DOHH2 (cell line): Measurements from ENCODE around the gene FAM149B1.
A peak's percentile ranks its signal among the peaks of the same experiment; 100 is the strongest.

Experiments
- H3F3A ChIP-seq: fragments of 200-600 bp; sonication (generic), shearing (Covaris generic); 2 replicates; pipeline ENCODE4 v1.6.0; 2016; ENCODE audit warnings: antibody characterized with exemption, mild to moderate bottlenecking; ENCODE audit not compliant: control insufficient read depth, insufficient read depth
- H3K27ac ChIP-seq: fragments of 200-600 bp; sonication (generic); 2 replicates; pipeline ENCODE4 v1.5.1; 2014; ENCODE audit warnings: low read depth, mild to moderate bottlenecking, low read length, moderate library complexity
- H3K27me3 ChIP-seq: fragments of 200-600 bp; sonication (generic); 2 replicates; pipeline ENCODE4 v1.6.1; 2014; ENCODE audit warnings: mild to moderate bottlenecking, low read length, mixed read lengths; ENCODE audit not compliant: control insufficient read depth
- H3K36me3 ChIP-seq: fragments of 200-600 bp; sonication (generic); 2 replicates; pipeline ENCODE4 v1.6.1; 2014; ENCODE audit warnings: mild to moderate bottlenecking, low read length, moderate library complexity, mixed read lengths; ENCODE audit not compliant: control insufficient read depth
- H3K4me1 ChIP-seq: fragments of 200-600 bp; sonication (generic); 2 replicates; pipeline ENCODE4 v1.6.1; 2014; ENCODE audit warnings: mild to moderate bottlenecking, low read length, mixed read lengths; ENCODE audit not compliant: control insufficient read depth
- H3K4me2 ChIP-seq: fragments of 200-600 bp; sonication (generic); 2 replicates; pipeline ENCODE4 v1.6.0; 2014; ENCODE audit warnings: mild to moderate bottlenecking, low read length, moderate library complexity
- H3K4me3 ChIP-seq: fragments of 200-600 bp; sonication (generic); 2 replicates; pipeline ENCODE4 v1.5.1; 2014; ENCODE audit warnings: mild to moderate bottlenecking, low read length, mixed read lengths
- H3K79me2 ChIP-seq: fragments of 200-600 bp; sonication (generic); 2 replicates; pipeline ENCODE4 v1.6.1; 2014; ENCODE audit warnings: mild to moderate bottlenecking, low read length, mixed read lengths; ENCODE audit not compliant: control insufficient read depth
- H3K9me2 ChIP-seq: fragments of 200-600 bp; sonication (generic); replicated peaks from 2 replicates; pipeline ENCODE4 v1.6.1; 2014; ENCODE audit warnings: mild to moderate bottlenecking, low read length, mixed read lengths; ENCODE audit not compliant: control insufficient read depth
- H3K9me3 ChIP-seq: fragments of 200-600 bp; sonication (generic); 2 replicates; pipeline ENCODE4 v1.6.1; 2014; ENCODE audit warnings: antibody characterized with exemption, low read length, mixed read lengths; ENCODE audit not compliant: control insufficient read depth, insufficient read depth
- H4K20me1 ChIP-seq: fragments of 200-600 bp; sonication (generic); 2 replicates; pipeline ENCODE4 v1.6.0; 2014; ENCODE audit warnings: low read depth, mild to moderate bottlenecking, antibody characterized with exemption, low read length, moderate library complexity; ENCODE audit not compliant: control insufficient read depth, insufficient read depth
- EZH2phosphoT487 ChIP-seq: fragments of 200-600 bp; sonication (generic); IDR thresholded peaks from 2 replicates; pipeline ENCODE4 v1.6.1; 2017; ENCODE audit warnings: borderline replicate concordance, mild to moderate bottlenecking, antibody characterized with exemption, low read length, moderate library complexity, mixed read lengths
- TF ChIP-seq, protein P1 (sequence below): fragments of 200-600 bp; sonication (generic); IDR thresholded peaks from one replicate; pipeline ENCODE4 v1.5.1; 2014; ENCODE audit warnings: antibody characterized with exemption, mild to moderate bottlenecking, low read depth, low read length; ENCODE audit not compliant: poor library complexity, severe bottlenecking

The FAM149B1 gene

DNA sequence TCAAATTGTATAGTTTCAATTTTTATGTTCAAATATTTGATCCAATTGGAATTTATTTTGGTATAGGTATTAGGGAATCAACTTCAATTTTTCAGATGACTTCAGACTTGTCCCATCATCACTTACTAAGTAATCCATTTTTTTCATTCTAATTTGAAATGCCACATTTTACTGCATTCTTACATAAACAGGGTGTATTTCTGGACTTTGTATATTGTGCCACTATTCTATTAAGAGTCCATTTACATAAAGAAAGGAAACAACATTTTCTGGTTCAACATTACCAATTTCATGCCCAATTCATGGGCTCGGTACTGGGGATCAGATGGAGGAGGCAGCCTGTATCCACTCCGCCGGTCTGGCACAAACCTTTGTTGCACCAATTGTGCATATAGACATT lies 15.9 kb upstream of the FAM149B1 start:
- no peaks in the 10 kb centered on the region for H4K20me1 ChIP-seq
- H3F3A ChIP-seq = no peaks in the 10 kb centered on the region
- H3K4me2 ChIP-seq = no peak overlapping the region
- H3K4me1 ChIP-seq = peaks cover 9% of the 10 kb centered on the region
- TF ChIP-seq, protein P1, sequence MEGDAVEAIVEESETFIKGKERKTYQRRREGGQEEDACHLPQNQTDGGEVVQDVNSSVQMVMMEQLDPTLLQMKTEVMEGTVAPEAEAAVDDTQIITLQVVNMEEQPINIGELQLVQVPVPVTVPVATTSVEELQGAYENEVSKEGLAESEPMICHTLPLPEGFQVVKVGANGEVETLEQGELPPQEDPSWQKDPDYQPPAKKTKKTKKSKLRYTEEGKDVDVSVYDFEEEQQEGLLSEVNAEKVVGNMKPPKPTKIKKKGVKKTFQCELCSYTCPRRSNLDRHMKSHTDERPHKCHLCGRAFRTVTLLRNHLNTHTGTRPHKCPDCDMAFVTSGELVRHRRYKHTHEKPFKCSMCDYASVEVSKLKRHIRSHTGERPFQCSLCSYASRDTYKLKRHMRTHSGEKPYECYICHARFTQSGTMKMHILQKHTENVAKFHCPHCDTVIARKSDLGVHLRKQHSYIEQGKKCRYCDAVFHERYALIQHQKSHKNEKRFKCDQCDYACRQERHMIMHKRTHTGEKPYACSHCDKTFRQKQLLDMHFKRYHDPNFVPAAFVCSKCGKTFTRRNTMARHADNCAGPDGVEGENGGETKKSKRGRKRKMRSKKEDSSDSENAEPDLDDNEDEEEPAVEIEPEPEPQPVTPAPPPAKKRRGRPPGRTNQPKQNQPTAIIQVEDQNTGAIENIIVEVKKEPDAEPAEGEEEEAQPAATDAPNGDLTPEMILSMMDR = no peak
- no peak for TF ChIP-seq EZH2phosphoT487
- no peak overlapping the region for H3K27ac ChIP-seq
- H3K27me3 ChIP-seq = no peaks in the 10 kb centered on the region
- H3K36me3 ChIP-seq = peaks cover 60% of the 10 kb centered on the region
- H3K4me3 ChIP-seq = no peak overlapping the region
- no peaks in the 10 kb centered on the region for H3K79me2 ChIP-seq
- H3K9me3 ChIP-seq = no peaks in the 10 kb centered on the region
- H3K9me2 ChIP-seq = no peaks in the 10 kb centered on the region

DNA sequence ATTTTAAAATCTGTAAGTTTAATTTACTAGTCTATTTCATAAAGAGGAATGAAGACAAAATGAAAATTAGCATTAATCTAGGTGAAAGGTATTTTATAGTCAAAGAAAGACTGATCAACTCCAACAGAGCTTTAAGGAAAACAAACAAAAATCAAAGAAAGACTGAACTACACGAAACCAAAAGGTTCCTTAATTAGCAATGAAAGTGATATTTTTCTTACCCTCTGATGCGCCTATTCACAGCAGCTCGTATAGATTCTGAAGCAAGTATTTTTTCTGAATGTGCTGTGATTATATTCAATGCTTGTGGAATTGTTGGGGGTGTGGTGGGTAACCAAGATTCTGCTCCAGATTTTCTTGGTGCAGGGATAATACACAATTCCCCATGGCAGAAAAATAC lies 11.9 kb upstream of the FAM149B1 start:
- Histone ChIP-seq H3K79me2 (peaks cover 15% of the 10 kb centered on the region), H3K4me1 (peaks cover 9% of the 10 kb centered on the region), H3K9me3 (no peaks in the 10 kb centered on the region), H3F3A (peaks cover under 1% of the 10 kb centered on the region; the same call in 1 of the 2 replicates), H3K27ac (no peak overlapping the region), H3K27me3 (no peaks in the 10 kb centered on the region), H3K4me2 (no peak overlapping the region), H4K20me1 (no peaks in the 10 kb centered on the region), H3K4me3 (no peak overlapping the region), H3K36me3 (peaks cover 52% of the 10 kb centered on the region), H3K9me2 (no peaks in the 10 kb centered on the region)
- no peak for TF ChIP-seq EZH2phosphoT487
- TF ChIP-seq, protein P1 = no peak

DNA sequence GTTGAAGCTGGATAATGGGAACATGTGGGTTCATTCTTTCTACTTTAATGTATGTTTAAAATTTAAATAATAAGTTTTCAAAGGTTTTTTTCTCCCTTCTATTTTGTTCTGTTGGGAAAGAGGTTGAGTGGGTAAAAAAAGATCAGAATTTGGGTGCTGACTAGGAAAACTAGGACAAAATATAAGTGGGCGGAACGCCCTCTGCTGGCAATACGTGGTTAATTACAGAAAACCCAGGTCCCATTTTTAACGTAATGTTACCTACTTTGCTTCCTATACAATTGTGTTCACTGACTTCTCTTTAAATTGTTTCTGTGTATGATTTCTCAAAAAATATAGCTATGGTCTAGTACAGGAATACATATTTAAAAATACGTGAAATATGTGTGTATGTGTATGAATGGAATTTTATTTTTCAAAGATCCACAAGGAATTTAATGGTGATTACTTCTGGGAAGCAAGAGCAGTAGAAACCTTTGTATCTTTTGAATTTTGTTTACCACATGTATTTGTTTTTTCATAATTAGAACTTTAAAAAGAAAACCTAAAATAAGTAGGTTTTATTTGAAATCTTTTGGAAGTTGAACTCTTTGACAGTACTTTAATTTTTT lies 8.8 kb upstream of the FAM149B1 start:
- H3K9me2 ChIP-seq = no peaks in the 10 kb centered on the region
- H3K79me2 ChIP-seq = peaks cover 45% of the 10 kb centered on the region
- H4K20me1 ChIP-seq = 0 out of 2 replicates have a peak, but pooled peaks cover 3% of the 10 kb centered on the region
- H3K4me3 ChIP-seq = no peak overlapping the region
- no peak overlapping the region for H3K4me2 ChIP-seq
- H3K4me1 ChIP-seq = no peaks in the 10 kb centered on the region
- peaks cover 2% of the 10 kb centered on the region; the same call in 1 of the 2 replicates for H3F3A ChIP-seq
- H3K9me3 ChIP-seq = no peaks in the 10 kb centered on the region
- peaks cover 54% of the 10 kb centered on the region for H3K36me3 ChIP-seq
- H3K27me3 ChIP-seq = no peaks in the 10 kb centered on the region
- TF ChIP-seq EZH2phosphoT487 = no peak
- TF ChIP-seq, protein P1 = peak; percentile 68
- H3K27ac ChIP-seq = no peak overlapping the region
